Neuronal stem cell (in vitro differentiated cells): Measurements from ENCODE around the gene EXOC6.

Source experiments
- DNase-seq: peaks from one replicate; pipeline ENCODE4 v3.0.0-alpha.2; 2013; ENCODE audit warnings: low spot score
- H2AFZ ChIP-seq: one replicate; pipeline ENCODE4 v1.6.1; 2013; ENCODE audit warnings: mild to moderate bottlenecking, low read length, inconsistent platforms
- H2AK5ac ChIP-seq: 2 replicates; pipeline ENCODE4 v1.6.1; 2013; ENCODE audit warnings: low read depth, mild to moderate bottlenecking, inconsistent platforms, low read length, moderate library complexity, mixed read lengths
- H2BK120ac ChIP-seq: 2 replicates; pipeline ENCODE4 v1.6.1; 2013; ENCODE audit warnings: low read depth, mild to moderate bottlenecking, inconsistent platforms, low read length, moderate library complexity, mixed read lengths
- H2BK12ac ChIP-seq: one replicate; pipeline ENCODE4 v1.6.1; 2013; ENCODE audit warnings: low read length, inconsistent platforms
- H2BK15ac ChIP-seq: 2 replicates; pipeline ENCODE4 v1.6.1; 2013; ENCODE audit warnings: mild to moderate bottlenecking, low read length, inconsistent platforms, mixed read lengths
- H2BK5ac ChIP-seq: one replicate; pipeline ENCODE4 v1.6.1; 2013; ENCODE audit warnings: inconsistent platforms, mild to moderate bottlenecking, low read length, moderate library complexity
- H3K14ac ChIP-seq: one replicate; pipeline ENCODE4 v1.6.1; 2013; ENCODE audit warnings: low read length, inconsistent platforms
- H3K18ac ChIP-seq: 2 replicates; pipeline ENCODE4 v1.6.1; 2013; ENCODE audit warnings: low read length, inconsistent platforms
- H3K23ac ChIP-seq: 2 replicates; pipeline ENCODE4 v1.6.1; 2013; ENCODE audit warnings: low read depth, mild to moderate bottlenecking, mixed read lengths, low read length, inconsistent platforms; ENCODE audit not compliant: poor library complexity
- H3K27ac ChIP-seq: replicated peaks from 3 replicates; pipeline ENCODE4 v1.5.1; 2013; ENCODE audit warnings: low read length, inconsistent platforms
- H3K27me3 ChIP-seq, 3 experiments: 2 replicates each; pipeline ENCODE4 v1.6.1; 2013; ENCODE audit warnings: low read length in 3 of 3, mild to moderate bottlenecking in 2 of 3, inconsistent platforms in 1 of 3, low read depth in 1 of 3, mixed read lengths in 1 of 3, moderate library complexity in 1 of 3; ENCODE audit not compliant: control insufficient read depth in 3 of 3, insufficient read depth in 3 of 3
- H3K36me3 ChIP-seq, 2 donors: replicated peaks in 1 of 2; 2 replicates each; pipeline ENCODE4 v1.6.1; 2013; ENCODE audit warnings: low read length in 2 of 2; ENCODE audit not compliant: control insufficient read depth in 2 of 2, insufficient read depth in 2 of 2
- H3K4ac ChIP-seq: 2 replicates; pipeline ENCODE4 v1.6.1; 2013; ENCODE audit warnings: inconsistent platforms, mild to moderate bottlenecking, low read length, moderate library complexity
- H3K4me1 ChIP-seq, 2 donors: 1 replicate in 1 of 2; 2 replicates in 1 of 2; pipeline ENCODE4 v1.6.1; 2013; ENCODE audit warnings: low read length in 2 of 2, low read depth in 1 of 2; ENCODE audit not compliant: control insufficient read depth in 2 of 2, insufficient read depth in 1 of 2
- H3K4me2 ChIP-seq: one replicate; pipeline ENCODE4 v1.6.1; 2013; ENCODE audit warnings: mild to moderate bottlenecking, low read length, inconsistent platforms; ENCODE audit not compliant: insufficient read depth, poor library complexity, severe bottlenecking
- H3K4me3 ChIP-seq, 2 donors: 2 replicates each; pipeline ENCODE4 v1.5.1; 2013; ENCODE audit warnings: low read length in 2 of 2, mild to moderate bottlenecking in 2 of 2, inconsistent platforms in 1 of 2, moderate library complexity in 1 of 2
- H3K79me1 ChIP-seq: one replicate; pipeline ENCODE4 v1.6.1; 2013; ENCODE audit warnings: low read depth, mild to moderate bottlenecking, inconsistent platforms, low read length, moderate library complexity
- H3K9ac ChIP-seq: one replicate; pipeline ENCODE4 v1.6.1; 2013; ENCODE audit warnings: mild to moderate bottlenecking, low read depth, low read length, inconsistent platforms; ENCODE audit not compliant: poor library complexity
- H3K9me3 ChIP-seq, 2 donors: replicated peaks in 1 of 2; 2 replicates each; pipeline versions ENCODE3 to v1.6.1; 2013; ENCODE audit warnings: low read length in 2 of 2, mild to moderate bottlenecking in 2 of 2, inconsistent platforms in 1 of 2, low read depth in 1 of 2, mixed read lengths in 1 of 2, moderate library complexity in 1 of 2; ENCODE audit not compliant: control insufficient read depth in 2 of 2, insufficient read depth in 1 of 2
- H4K8ac ChIP-seq: one replicate; pipeline ENCODE4 v1.6.1; 2013; ENCODE audit warnings: low read depth, mild to moderate bottlenecking, inconsistent platforms, low read length, moderate library complexity
- H4K91ac ChIP-seq: one replicate; pipeline ENCODE4 v1.6.1; 2013; ENCODE audit warnings: low read length, low read depth, mild to moderate bottlenecking, inconsistent platforms; ENCODE audit not compliant: poor library complexity
- WGBS, 2 donors: extraction: QIAGEN DNeasy Blood & Tissue Kit; methylation state at CpG; one replicate each; pipeline ENCODE4 v1.1.7; 2013; ENCODE audit warnings: missing lambda C conversion rate in 2 of 2, mixed read lengths in 1 of 2; ENCODE audit not compliant: insufficient read length in 2 of 2, insufficient replicate concordance in 1 of 2; ENCODE audit errors: extremely low coverage in 2 of 2; 5-methylcytosine and 5-hydroxymethylcytosine counted together

Gene EXOC6

GRCh38 chr10:93088466-93088865 is 240.1 kb downstream of the EXOC6 start:
- no peaks in the 10 kb centered on the region for H3K36me3 ChIP-seq
- no peak for DNase-seq
- H2BK5ac ChIP-seq: no peak overlapping the region
- H4K91ac ChIP-seq: no peak overlapping the region
- peaks cover 0 to 3% (median 0%) of the 10 kb centered on the region in 3 experiments for H3K27me3 ChIP-seq
- no CpG with 5 or more reads among the region's 4 CpGs for WGBS, 2 donors
- no peak overlapping the region for H3K23ac ChIP-seq
- no peak overlapping the region for H4K8ac ChIP-seq
- no peak overlapping the region for H2BK12ac ChIP-seq
- no peaks in the 10 kb centered on the region for H3K79me1 ChIP-seq
- H3K9ac ChIP-seq: no peak overlapping the region
- no peak overlapping the region for H2BK15ac ChIP-seq
- peaks cover 0 to 2% of the 10 kb centered on the region in 2 donors for H3K9me3 ChIP-seq
- H3K4me2 ChIP-seq: no peak overlapping the region
- no peak overlapping the region for H3K4me3 ChIP-seq
- H3K27ac ChIP-seq: no peak overlapping the region
- no peak overlapping the region for H2AK5ac ChIP-seq
- no peak overlapping the region for H2BK120ac ChIP-seq
- H3K18ac ChIP-seq: no peak overlapping the region
- H3K14ac ChIP-seq: no peak overlapping the region
- no peak overlapping the region for H3K4ac ChIP-seq
- no peak overlapping the region for H2AFZ ChIP-seq
- H3K4me1 ChIP-seq: no peaks in the 10 kb centered on the region

- DNase-seq: no peak
- no peak overlapping the region for H2BK5ac ChIP-seq
- peaks cover 0 to 1% of the 10 kb centered on the region in 2 donors for H3K4me1 ChIP-seq
- H3K9me3 ChIP-seq: peaks cover 0 to 2% of the 10 kb centered on the region in 2 donors
- H2BK12ac ChIP-seq: no peak overlapping the region
- no CpG with 5 or more reads among the region's 2 CpGs for WGBS, 2 donors
- no peak overlapping the region for H2BK15ac ChIP-seq
- no peak overlapping the region for H3K14ac ChIP-seq
- no peak overlapping the region for H3K4me3 ChIP-seq
- no peak overlapping the region for H2BK120ac ChIP-seq
- peaks cover 0 to 3% (median 0%) of the 10 kb centered on the region in 3 experiments for H3K27me3 ChIP-seq
- H3K79me1 ChIP-seq: no peaks in the 10 kb centered on the region
- no peak overlapping the region for H4K91ac ChIP-seq
- no peak overlapping the region for H3K23ac ChIP-seq
- no peak overlapping the region for H2AK5ac ChIP-seq
- H3K4ac ChIP-seq: no peak overlapping the region
- H3K4me2 ChIP-seq: no peak overlapping the region
- H3K18ac ChIP-seq: no peak overlapping the region
- no peak overlapping the region for H4K8ac ChIP-seq
- no peaks in the 10 kb centered on the region for H3K36me3 ChIP-seq
- H3K9ac ChIP-seq: no peak overlapping the region
- H3K27ac ChIP-seq: no peak overlapping the region
- H2AFZ ChIP-seq: no peak overlapping the region
Observed at GRCh38 chr10:93090619-93091018, 242.3 kb downstream of the EXOC6 start.

GRCh38 chr10:93091960-93092359 is 243.6 kb downstream of the EXOC6 start:
- no peak overlapping the region for H2BK15ac ChIP-seq
- H4K91ac ChIP-seq: no peak overlapping the region
- H3K4me3 ChIP-seq: no peak overlapping the region
- no peak overlapping the region for H3K27ac ChIP-seq
- no peaks in the 10 kb centered on the region for H3K79me1 ChIP-seq
- H2BK12ac ChIP-seq: no peak overlapping the region
- no peaks in the 10 kb centered on the region for H3K27me3 ChIP-seq
- peaks cover 0 to 2% of the 10 kb centered on the region in 2 donors for H3K9me3 ChIP-seq
- peaks cover 0 to 1% of the 10 kb centered on the region in 2 donors for H3K4me1 ChIP-seq
- no peak overlapping the region for H2AK5ac ChIP-seq
- no peak overlapping the region for H2BK120ac ChIP-seq
- no CpG with 5 or more reads among the region's 3 CpGs for WGBS, 2 donors
- no peaks in the 10 kb centered on the region for H3K36me3 ChIP-seq
- no peak overlapping the region for H3K18ac ChIP-seq
- H2AFZ ChIP-seq: no peak overlapping the region
- no peak overlapping the region for H3K14ac ChIP-seq
- no peak overlapping the region for H3K9ac ChIP-seq
- H3K23ac ChIP-seq: no peak overlapping the region
- no peak overlapping the region for H3K4me2 ChIP-seq
- no peak overlapping the region for H3K4ac ChIP-seq
- no peak for DNase-seq
- no peak overlapping the region for H2BK5ac ChIP-seq
- H4K8ac ChIP-seq: no peak overlapping the region

GRCh38 chr10:93095225-93095624 is 246.9 kb downstream of the EXOC6 start:
- no peak overlapping the region for H3K18ac ChIP-seq
- H2BK12ac ChIP-seq: no peak overlapping the region
- H2BK15ac ChIP-seq: no peak overlapping the region
- no peak overlapping the region for H3K14ac ChIP-seq
- H2BK120ac ChIP-seq: no peak overlapping the region
- peaks cover 0 to 1% of the 10 kb centered on the region in 2 donors for H3K4me1 ChIP-seq
- no peak overlapping the region for H2AFZ ChIP-seq
- H3K36me3 ChIP-seq: no peaks in the 10 kb centered on the region
- H4K91ac ChIP-seq: no peak overlapping the region
- H3K4me2 ChIP-seq: no peak overlapping the region
- H2AK5ac ChIP-seq: no peak overlapping the region
- no peak overlapping the region for H3K4me3 ChIP-seq
- peaks cover 0 to 3% (median 0%) of the 10 kb centered on the region in 3 experiments for H3K27me3 ChIP-seq
- no CpG with 5 or more reads among the region's 1 CpG for WGBS, 2 donors
- no peak overlapping the region for H3K23ac ChIP-seq
- H3K4ac ChIP-seq: no peak overlapping the region
- no peak overlapping the region for H4K8ac ChIP-seq
- DNase-seq: no peak
- no peak overlapping the region for H2BK5ac ChIP-seq
- no peaks in the 10 kb centered on the region for H3K79me1 ChIP-seq
- H3K9me3 ChIP-seq: no peaks in the 10 kb centered on the region
- H3K9ac ChIP-seq: no peak overlapping the region
- no peak overlapping the region for H3K27ac ChIP-seq
